GM19468 (cell line): ENCODE data around the gene SOWAHA.

Source experiments
- ATAC-seq: cut with Tn5 transposase; IDR thresholded peaks from one replicate; pipeline ENCODE4 v1.9.1; 2021; ENCODE audit warnings: mild to moderate bottlenecking, moderate library complexity, moderate number of reproducible peaks; ENCODE audit not compliant: unreplicated experiment; ENCODE audit errors: extremely low read depth

SOWAHA gene

GRCh38 chr5:132812781-132813598 is at the start of gene SOWAHA:
TSS of gene SOWAHA (plus strand) at chr5:132813302. CDS start at chr5:132813622, 320 bp downstream.
- ATAC-seq = no peak

GRCh38 chr5:132764051-132764450 is 49.1 kb upstream of the SOWAHA start:
- no peak for ATAC-seq

GRCh38 chr5:132764671-132765238 is 48.3 kb upstream of the SOWAHA start:
- ATAC-seq = no peak

GRCh38 chr5:132765311-132766019 is 47.6 kb upstream of the SOWAHA start:
- no peak for ATAC-seq

DNA sequence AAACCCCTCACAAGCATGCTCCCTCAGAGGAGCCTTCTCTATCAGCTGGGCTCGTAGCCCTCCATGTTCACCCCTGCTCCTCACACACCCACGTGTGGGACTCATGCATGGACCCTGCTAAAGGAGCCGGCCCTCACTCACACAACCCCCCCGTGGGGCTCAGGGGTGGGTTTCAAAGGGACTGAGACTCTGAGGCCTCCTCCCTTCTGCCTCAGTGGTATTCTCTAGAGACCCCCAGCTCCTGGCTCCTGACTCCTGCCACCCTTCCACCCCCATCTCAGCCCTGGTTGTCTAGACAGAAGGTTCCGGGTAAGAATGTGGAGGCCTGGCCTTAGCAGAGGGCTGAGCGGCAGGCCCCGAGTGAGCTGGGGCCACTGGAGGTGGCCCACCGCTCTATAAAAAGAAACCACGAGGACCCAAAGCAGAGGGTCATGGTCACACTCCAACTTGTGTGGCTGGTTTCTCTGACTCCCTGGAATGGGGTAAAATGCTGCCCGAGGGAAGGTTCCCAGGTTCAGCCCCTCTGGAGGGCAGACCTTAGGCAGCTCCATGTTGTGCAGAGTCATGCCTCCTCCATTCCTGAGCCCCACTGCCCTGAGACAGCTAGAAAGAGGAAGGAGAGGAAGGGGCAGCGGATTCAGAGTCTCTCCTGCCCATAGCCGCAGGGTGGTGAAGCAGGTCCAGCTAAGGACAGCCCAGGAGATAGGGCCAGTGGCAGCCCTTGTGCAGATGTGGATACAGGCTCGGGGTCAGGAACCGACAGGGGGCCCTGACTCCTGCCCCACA is 46.9 kb upstream of the SOWAHA start:
- no peak for ATAC-seq

DNA sequence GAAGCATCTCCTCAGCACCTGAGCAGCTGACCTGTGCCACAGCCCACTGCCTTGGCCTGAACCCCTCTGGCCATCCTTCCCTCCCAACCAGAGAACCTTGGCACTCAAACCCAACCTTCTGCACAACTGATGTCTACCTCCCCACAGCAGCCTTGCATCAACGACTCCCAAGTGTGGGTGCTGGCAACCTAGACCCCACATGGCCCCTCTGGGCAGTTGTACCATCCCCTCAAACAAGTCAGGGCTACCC is 46.4 kb upstream of the SOWAHA start:
- ATAC-seq = no peak

DNA sequence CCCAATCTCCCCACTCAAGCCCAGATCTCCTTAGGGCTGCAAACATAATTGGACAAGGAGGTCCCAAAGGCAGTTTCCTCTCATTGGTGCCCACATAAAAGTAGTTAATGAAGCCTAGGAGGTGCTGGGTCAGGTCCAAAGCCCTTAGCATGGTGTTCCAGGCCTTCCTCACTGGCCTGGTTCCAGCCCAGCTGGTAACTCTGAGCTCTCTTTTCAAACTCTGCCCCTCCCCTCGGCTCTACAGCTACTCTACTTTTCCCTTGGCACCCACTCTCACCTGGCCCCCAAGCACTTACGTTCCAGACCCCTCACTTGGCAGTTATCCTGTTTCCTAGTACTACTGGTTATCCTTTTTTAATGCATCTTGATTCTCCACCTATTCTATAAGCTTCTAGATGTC is 46.0 kb upstream of the SOWAHA start:
- no peak for ATAC-seq

DNA sequence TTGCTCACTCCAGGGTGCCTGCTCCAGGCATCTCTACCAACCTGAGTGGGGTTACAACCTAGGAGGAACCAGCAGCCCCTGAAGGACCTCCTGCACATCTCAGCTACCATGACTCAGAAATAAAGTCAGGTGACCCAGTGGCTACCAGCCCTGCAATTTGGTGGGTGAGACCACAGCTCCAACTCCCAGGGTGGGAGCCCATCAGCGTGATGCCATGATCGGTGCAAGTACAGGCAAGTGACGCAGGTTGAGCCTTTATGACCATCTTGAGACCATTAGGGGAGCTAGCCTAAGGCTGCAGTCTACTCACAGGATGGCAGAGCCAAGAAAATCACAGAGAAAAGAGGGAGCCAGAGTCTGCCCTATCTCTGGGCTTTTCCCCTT is 44.6 kb upstream of the SOWAHA start:
- ATAC-seq = no peak

GRCh38 chr5:132770476-132771159 is 42.5 kb upstream of the SOWAHA start:
- ATAC-seq = no peak

- no peak for ATAC-seq
These were observed 41.6 kb upstream of the SOWAHA start for GRCh38 chr5:132771503-132771998.

- ATAC-seq = no peak
These were observed 40.6 kb upstream of the SOWAHA start for GRCh38 chr5:132772291-132773070.

GRCh38 chr5:132773114-132773513 is 40.0 kb upstream of the SOWAHA start:
- ATAC-seq = no peak

DNA sequence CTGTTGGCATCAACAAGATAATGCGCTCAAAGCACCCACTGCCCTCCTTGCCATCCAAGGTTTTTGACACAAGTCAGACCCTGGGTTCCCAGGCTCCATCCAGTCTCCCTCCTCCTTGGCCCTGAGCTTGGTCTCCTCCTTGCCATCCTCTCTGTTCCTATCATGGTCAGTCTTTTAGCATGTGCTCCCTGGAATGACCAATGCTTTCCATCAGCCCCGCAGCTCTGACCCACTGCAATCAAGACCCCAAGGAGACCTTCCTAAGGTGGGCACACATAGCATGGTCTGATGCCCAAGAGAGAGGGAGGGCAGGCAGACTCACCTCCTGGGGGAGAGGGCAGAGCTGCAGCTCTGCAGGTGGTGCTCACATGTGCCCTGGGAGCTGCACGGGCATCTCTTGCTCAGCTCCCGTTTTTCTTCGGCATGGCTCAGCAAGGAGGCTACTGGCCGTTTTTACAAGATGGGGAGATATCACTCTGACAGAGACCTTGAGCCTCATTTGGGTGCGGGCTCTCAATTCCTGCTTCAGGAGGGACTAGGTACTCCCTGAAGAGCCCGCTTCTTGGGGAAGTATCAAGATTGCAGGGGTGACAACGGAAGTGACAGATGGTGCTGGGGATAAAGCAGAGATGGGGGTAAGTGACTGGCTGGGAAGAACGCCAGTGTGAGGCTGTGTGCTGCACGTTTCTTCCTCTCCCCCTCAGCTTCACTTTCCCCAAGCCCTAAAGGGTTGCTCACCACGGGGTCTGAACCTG is 39.3 kb upstream of the SOWAHA start:
- ATAC-seq = no peak

GRCh38 chr5:132774406-132774805 is 38.7 kb upstream of the SOWAHA start:
- no peak for ATAC-seq

DNA sequence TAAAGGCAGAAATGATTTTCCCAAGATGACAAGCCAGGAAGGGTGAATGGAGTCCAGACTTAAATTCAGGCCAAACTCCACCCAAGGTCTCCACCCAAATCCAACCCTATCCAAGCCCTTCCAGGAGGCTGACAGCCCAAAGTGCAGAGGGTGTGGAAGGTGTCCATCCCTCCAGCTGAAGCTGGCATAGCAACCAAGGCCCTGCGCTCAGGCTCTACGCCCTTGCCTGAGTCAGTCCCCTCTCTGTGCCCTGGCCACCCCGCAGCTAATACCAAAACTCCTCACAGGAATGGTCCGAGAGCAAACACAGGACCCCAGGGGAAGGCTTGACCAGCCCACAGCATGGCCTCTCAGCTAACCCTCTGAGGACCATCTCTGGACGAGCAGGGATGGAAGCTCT is 38.2 kb upstream of the SOWAHA start:
- ATAC-seq = no peak

DNA sequence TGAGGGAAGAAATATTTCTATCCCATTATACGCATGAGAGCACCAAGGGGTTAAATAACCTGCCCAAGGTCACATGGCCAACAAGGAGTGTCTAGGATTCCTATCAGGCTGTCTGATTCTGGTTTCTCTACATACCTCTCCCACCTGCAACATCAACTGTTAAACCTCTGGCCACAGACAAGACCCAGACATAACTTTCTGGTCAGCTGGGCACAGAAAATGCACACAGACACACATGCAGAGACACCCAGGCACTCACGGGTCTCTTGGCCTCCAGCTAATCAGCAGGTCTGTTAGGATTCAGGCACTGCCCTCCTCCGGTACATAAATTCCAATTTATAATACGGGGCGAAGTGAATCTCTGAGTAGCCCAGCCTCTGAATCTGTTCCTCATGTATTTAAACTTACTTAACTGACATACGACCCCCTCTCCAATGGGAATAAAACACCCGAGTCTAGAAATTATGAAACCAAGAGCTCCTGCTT is 37.6 kb upstream of the SOWAHA start:
- ATAC-seq = no peak

GRCh38 chr5:132776131-132776937 is 36.8 kb upstream of the SOWAHA start:
- no peak for ATAC-seq

DNA sequence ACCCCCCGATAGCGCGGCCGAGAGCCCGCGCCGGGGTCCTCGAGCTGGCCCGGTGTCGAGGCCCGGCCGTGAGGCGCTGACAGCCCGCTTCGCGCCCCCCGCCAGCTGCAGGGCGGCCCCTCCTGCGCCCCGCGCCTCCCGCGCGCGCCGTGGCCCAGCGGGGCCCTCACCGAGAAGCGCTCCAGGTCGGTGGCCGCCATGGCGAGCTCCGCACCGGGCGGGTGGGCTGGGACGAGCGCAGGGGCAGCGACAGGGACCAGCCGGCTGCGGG is 36.2 kb upstream of the SOWAHA start:
- peak; percentile 8 for ATAC-seq
